Glutamatergic neuron (in vitro differentiated cells): ENCODE measurements around the gene DTNBP1. TPM values are rescaled to one million over a fixed set of nuclear protein-coding genes. Genes with fewer than 3 reads are reported as not detected.

ENCODE experiments used
- DNase-seq: peaks from one replicate; pipeline ENCODE4 v3.0.0; 2022
- H3K27ac Mint-ChIP-seq: one replicate; pipeline ENCODE4 v1.8.0; 2020; ENCODE audit warnings: mild to moderate bottlenecking, mixed read lengths, inconsistent platforms; ENCODE audit not compliant: unreplicated experiment
- H3K27me3 Mint-ChIP-seq: one replicate; pipeline ENCODE4 v1.8.0; 2020; ENCODE audit warnings: mild to moderate bottlenecking, moderate library complexity, mixed read lengths, inconsistent platforms; ENCODE audit not compliant: unreplicated experiment
- H3K36me3 Mint-ChIP-seq: one replicate; pipeline ENCODE4 v1.8.0; 2020; ENCODE audit warnings: mild to moderate bottlenecking, mixed read lengths, inconsistent platforms; ENCODE audit not compliant: unreplicated experiment
- H3K4me1 Mint-ChIP-seq: one replicate; pipeline ENCODE4 v1.8.0; 2020; ENCODE audit warnings: mild to moderate bottlenecking, low read depth, mixed read lengths, inconsistent platforms; ENCODE audit not compliant: unreplicated experiment
- H3K4me3 Mint-ChIP-seq: one replicate; pipeline ENCODE4 v1.8.0; 2020; ENCODE audit warnings: mild to moderate bottlenecking, mixed read lengths, inconsistent platforms; ENCODE audit not compliant: unreplicated experiment
- H3K9me3 Mint-ChIP-seq: one replicate; pipeline ENCODE4 v1.8.0; 2020; ENCODE audit warnings: mild to moderate bottlenecking, moderate library complexity, mixed read lengths, inconsistent platforms; ENCODE audit not compliant: unreplicated experiment
- CTCF ChIP-seq: fragments of 200-600 bp; sonication (generic); IDR thresholded peaks from one replicate; pipeline ENCODE4 v1.5.0; 2021; ENCODE audit not compliant: partially characterized antibody, unreplicated experiment
- total RNA-seq: library from RNA; stranded (reverse); fragmentation: NEBNext Ultra II Directional; extraction: Animal tissue kit (Norgen Biotek cat#: 25700); gene quantifications from one replicate; pipeline ENCODE4 v1.2.1, GENCODE V29; 2021; ENCODE audit not compliant: unreplicated experiment

DTNBP1 gene
- total RNA-seq, 1 donor from 2014 or later = 13.2 TPM

- no peak overlapping the region for H3K27ac Mint-ChIP-seq
- DNase-seq = no peak
- TF ChIP-seq CTCF = no peak
- peaks cover 1% of the 10 kb centered on the region for H3K4me1 Mint-ChIP-seq
- H3K4me3 Mint-ChIP-seq = no peak overlapping the region
- no peaks in the 10 kb centered on the region for H3K36me3 Mint-ChIP-seq
- no peaks in the 10 kb centered on the region for H3K27me3 Mint-ChIP-seq
- no peaks in the 10 kb centered on the region for H3K9me3 Mint-ChIP-seq
These were observed 64.5 kb downstream of the DTNBP1 start for GRCh38 chr6:15598273-15598798.

- Mint-ChIP-seq H3K36me3 (no peaks in the 10 kb centered on the region), H3K4me1 (peaks cover 1% of the 10 kb centered on the region), H3K4me3 (no peak overlapping the region), H3K9me3 (no peaks in the 10 kb centered on the region), H3K27me3 (no peaks in the 10 kb centered on the region), H3K27ac (no peak overlapping the region)
- no peak for DNase-seq
- no peak for TF ChIP-seq CTCF
These were observed 66.5 kb downstream of the DTNBP1 start for GRCh38 chr6:15596186-15596896.

GRCh38 chr6:15595461-15596173, 67.2 kb downstream of the DTNBP1 start:
- Mint-ChIP-seq H3K27me3 (no peaks in the 10 kb centered on the region), H3K9me3 (no peaks in the 10 kb centered on the region), H3K27ac (no peak overlapping the region), H3K4me3 (no peak overlapping the region), H3K4me1 (peaks cover 1% of the 10 kb centered on the region), H3K36me3 (no peaks in the 10 kb centered on the region)
- TF ChIP-seq CTCF = no peak
- no peak for DNase-seq

GRCh38 chr6:15594512-15595259, 68.1 kb downstream of the DTNBP1 start:
- no peaks in the 10 kb centered on the region for H3K27me3 Mint-ChIP-seq
- no peak for DNase-seq
- H3K9me3 Mint-ChIP-seq = no peaks in the 10 kb centered on the region
- peaks cover 1% of the 10 kb centered on the region for H3K4me1 Mint-ChIP-seq
- no peak overlapping the region for H3K27ac Mint-ChIP-seq
- H3K36me3 Mint-ChIP-seq = no peaks in the 10 kb centered on the region
- no peak for TF ChIP-seq CTCF
- H3K4me3 Mint-ChIP-seq = no peak overlapping the region

GRCh38 chr6:15593798-15594197, 69.0 kb downstream of the DTNBP1 start:
- Mint-ChIP-seq H3K4me1 (peaks cover 1% of the 10 kb centered on the region), H3K27ac (no peak overlapping the region), H3K27me3 (no peaks in the 10 kb centered on the region), H3K9me3 (no peaks in the 10 kb centered on the region), H3K36me3 (no peaks in the 10 kb centered on the region), H3K4me3 (no peak overlapping the region)
- no peak for DNase-seq
- TF ChIP-seq CTCF = no peak
